GM12892 (cell line): ENCODE measurements around the gene CDH8.

Experiments used
- POLR2A ChIP-seq: IDR thresholded peaks from 2 replicates; pipeline ENCODE4 v1.6.1; 2011; ENCODE audit warnings: low read depth, low read length, control low read depth
- POLR2AphosphoS5 ChIP-seq: IDR thresholded peaks from 2 replicates; pipeline ENCODE4 v1.6.1; 2011; ENCODE audit warnings: low read depth, low read length, control low read depth
- TAF1 ChIP-seq: IDR thresholded peaks from 2 replicates; pipeline ENCODE4 v1.6.1; 2011; ENCODE audit warnings: low read depth, mild to moderate bottlenecking, control low read depth, low read length, borderline replicate concordance

- TF ChIP-seq POLR2A: no peak
- no peak for TF ChIP-seq POLR2AphosphoS5
- no peak for TF ChIP-seq TAF1
Observed at GRCh38 chr16:61926766-61927165, 109.5 kb downstream of the CDH8 start.
